Loucy (cell line): ENCODE results near the gene ZFR2.

ENCODE experiments used
- H2AFZ ChIP-seq: fragments of 200-600 bp; sonication (generic); 2 replicates; pipeline ENCODE4 v1.6.0; 2016; ENCODE audit warnings: antibody characterized with exemption, mild to moderate bottlenecking, low read length, moderate library complexity
- H3F3A ChIP-seq: fragments of 200-600 bp; 2 replicates; pipeline ENCODE4 v1.6.0; 2016; ENCODE audit warnings: antibody characterized with exemption, low read depth, mild to moderate bottlenecking
- H3K27me3 ChIP-seq: fragments of 200-600 bp; sonication (generic); 2 replicates; pipeline ENCODE4 v1.6.1; 2014; ENCODE audit warnings: low read length, mild to moderate bottlenecking; ENCODE audit not compliant: insufficient read depth, poor library complexity, severe bottlenecking
- H3K36me3 ChIP-seq: fragments of 200-600 bp; sonication (generic); 2 replicates; pipeline ENCODE4 v1.6.1; 2016; ENCODE audit warnings: low read length; ENCODE audit not compliant: insufficient read depth
- H3K4me1 ChIP-seq: fragments of 200-600 bp; sonication (generic); 2 replicates; pipeline ENCODE4 v1.5.1; 2014; ENCODE audit warnings: low read length, mild to moderate bottlenecking; ENCODE audit not compliant: insufficient read depth, poor library complexity, severe bottlenecking
- H3K4me2 ChIP-seq: fragments of 200-600 bp; sonication (generic); 2 replicates; pipeline ENCODE4 v1.6.0; 2014; ENCODE audit warnings: antibody characterized with exemption, low read length, low read depth, mild to moderate bottlenecking; ENCODE audit not compliant: poor library complexity, severe bottlenecking
- H3K4me3 ChIP-seq: fragments of 200-600 bp; sonication (generic); 2 replicates; pipeline ENCODE4 v1.5.1; 2014; ENCODE audit warnings: low read length, mild to moderate bottlenecking, mixed read lengths; ENCODE audit not compliant: poor library complexity, severe bottlenecking
- H3K79me2 ChIP-seq: fragments of 200-600 bp; sonication (generic); 2 replicates; pipeline ENCODE4 v1.6.1; 2014; ENCODE audit warnings: low read length; ENCODE audit not compliant: insufficient read depth
- H3K9ac ChIP-seq: fragments of 200-600 bp; sonication (generic); 2 replicates; pipeline ENCODE4 v1.6.0; 2014; ENCODE audit warnings: mild to moderate bottlenecking, low read depth, low read length, moderate library complexity; ENCODE audit not compliant: poor library complexity, severe bottlenecking
- H3K9me2 ChIP-seq: fragments of 200-600 bp; sonication (generic); replicated peaks from 2 replicates; pipeline ENCODE4 v1.6.1; 2016; ENCODE audit warnings: low read depth, low read length, mixed read lengths
- H3K9me3 ChIP-seq: fragments of 200-600 bp; sonication (generic); 2 replicates; pipeline ENCODE4 v1.6.1; 2014; ENCODE audit warnings: mild to moderate bottlenecking, antibody characterized with exemption, low read length, low read depth; ENCODE audit not compliant: insufficient read depth
- H4K20me1 ChIP-seq: fragments of 200-600 bp; sonication (generic); 2 replicates; pipeline ENCODE4 v1.6.0; 2014; ENCODE audit warnings: antibody characterized with exemption, low read length, mild to moderate bottlenecking; ENCODE audit not compliant: insufficient read depth, poor library complexity, severe bottlenecking
- EZH2phosphoT487 ChIP-seq: fragments of 200-600 bp; IDR thresholded peaks from 2 replicates; pipeline ENCODE4 v1.6.1; 2018; ENCODE audit warnings: antibody characterized with exemption, mild to moderate bottlenecking, moderate library complexity, borderline replicate concordance
- TF ChIP-seq, protein P1 (sequence below): fragments of 200-600 bp; sonication (generic); conservative IDR thresholded peaks from 2 replicates; pipeline ENCODE4 v1.5.1; 2014; ENCODE audit warnings: mild to moderate bottlenecking, antibody characterized with exemption, low read length

The ZFR2 gene

DNA sequence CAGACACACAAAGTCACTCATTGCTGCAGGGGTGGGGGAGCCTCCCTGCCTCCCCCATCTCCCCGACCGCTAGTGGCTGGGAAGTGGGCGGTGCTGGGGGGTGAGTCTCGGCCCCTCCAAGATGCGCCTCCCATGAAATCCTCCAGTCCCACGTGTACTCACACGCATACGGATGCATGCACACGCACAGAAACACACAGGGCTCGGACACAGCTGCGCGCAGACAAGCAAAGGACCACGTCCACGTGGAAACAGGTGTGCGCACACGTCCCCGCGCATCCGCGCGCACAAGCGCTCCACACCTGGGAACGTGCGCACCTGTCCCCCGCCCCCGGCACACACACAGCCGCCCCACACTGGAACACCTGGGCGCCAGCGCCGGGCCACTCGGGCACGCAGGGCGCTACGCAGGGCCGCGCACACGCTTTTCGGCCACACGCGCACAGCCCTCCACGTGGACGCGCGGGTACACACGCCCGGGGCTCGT lies 83.3 kb downstream of the ZFR2 start:
- Histone ChIP-seq H3K4me3 (peak overlapping the region; percentile 83), H3K36me3 (peaks cover 5% of the 10 kb centered on the region; the same call in 1 of the 2 replicates), H3K9ac (peak overlapping the region; percentile 94), H3K79me2 (peaks cover 15% of the 10 kb centered on the region), H3K9me3 (no peaks in the 10 kb centered on the region; the same call in 1 of the 2 replicates), H4K20me1 (no peaks in the 10 kb centered on the region), H3K4me2 (peak overlapping the region; percentile 91), H2AFZ (peak overlapping the region; percentile 99), H3K4me1 (peaks cover 9% of the 10 kb centered on the region), H3F3A (no peaks in the 10 kb centered on the region), H3K9me2 (no peaks in the 10 kb centered on the region), H3K27me3 (peaks cover 4% of the 10 kb centered on the region)
- no peak for TF ChIP-seq EZH2phosphoT487
- TF ChIP-seq, protein P1, sequence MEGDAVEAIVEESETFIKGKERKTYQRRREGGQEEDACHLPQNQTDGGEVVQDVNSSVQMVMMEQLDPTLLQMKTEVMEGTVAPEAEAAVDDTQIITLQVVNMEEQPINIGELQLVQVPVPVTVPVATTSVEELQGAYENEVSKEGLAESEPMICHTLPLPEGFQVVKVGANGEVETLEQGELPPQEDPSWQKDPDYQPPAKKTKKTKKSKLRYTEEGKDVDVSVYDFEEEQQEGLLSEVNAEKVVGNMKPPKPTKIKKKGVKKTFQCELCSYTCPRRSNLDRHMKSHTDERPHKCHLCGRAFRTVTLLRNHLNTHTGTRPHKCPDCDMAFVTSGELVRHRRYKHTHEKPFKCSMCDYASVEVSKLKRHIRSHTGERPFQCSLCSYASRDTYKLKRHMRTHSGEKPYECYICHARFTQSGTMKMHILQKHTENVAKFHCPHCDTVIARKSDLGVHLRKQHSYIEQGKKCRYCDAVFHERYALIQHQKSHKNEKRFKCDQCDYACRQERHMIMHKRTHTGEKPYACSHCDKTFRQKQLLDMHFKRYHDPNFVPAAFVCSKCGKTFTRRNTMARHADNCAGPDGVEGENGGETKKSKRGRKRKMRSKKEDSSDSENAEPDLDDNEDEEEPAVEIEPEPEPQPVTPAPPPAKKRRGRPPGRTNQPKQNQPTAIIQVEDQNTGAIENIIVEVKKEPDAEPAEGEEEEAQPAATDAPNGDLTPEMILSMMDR: no peak

DNA sequence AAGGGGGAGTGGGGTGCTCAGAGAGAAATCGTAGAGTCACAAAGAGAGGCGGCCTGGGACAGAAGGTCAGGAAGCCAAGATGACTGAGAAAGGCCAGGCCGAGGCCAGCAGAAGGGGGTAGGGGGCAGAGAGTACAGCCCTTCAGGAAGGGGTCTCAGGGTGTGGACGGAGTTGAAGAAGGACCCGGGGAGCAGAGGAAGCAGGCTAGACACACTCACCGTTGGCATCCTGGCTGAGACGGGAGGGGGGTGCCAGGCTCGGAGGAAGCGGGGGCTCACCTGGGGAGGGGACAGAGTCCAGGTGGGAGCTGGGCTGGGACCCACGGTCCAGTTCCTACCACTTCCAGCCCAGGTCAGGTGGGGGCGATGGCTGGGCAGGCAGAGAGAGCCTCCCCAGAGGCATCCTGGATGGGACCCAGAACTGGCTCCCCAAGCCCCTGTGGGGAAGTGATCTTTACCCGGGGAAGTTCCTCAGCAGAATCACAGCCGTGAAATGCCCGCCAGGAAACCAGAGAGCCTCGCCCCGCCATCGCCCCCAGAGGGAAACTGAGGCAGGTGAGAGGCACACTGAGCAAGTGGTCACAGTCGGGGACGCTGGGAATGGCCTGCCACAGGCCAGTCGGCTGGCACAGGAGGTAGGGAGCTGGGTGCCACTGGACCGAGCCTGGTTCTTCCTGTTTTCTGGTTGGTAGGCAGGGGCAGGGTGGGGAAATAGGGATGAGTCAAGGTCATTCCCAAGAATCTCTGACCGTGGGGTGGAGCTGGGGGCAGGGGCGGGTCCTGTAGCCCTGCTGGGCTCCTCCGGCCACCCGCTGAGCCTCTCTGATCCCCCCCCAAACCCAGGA lies 84.0 kb downstream of the ZFR2 start:
- Histone ChIP-seq H3K36me3 (peaks cover 5% of the 10 kb centered on the region; the same call in 1 of the 2 replicates), H3K79me2 (peaks cover 15% of the 10 kb centered on the region), H3K9me3 (no peaks in the 10 kb centered on the region; the same call in 1 of the 2 replicates), H3K9ac (peak overlapping the region; percentile 94), H3K9me2 (no peaks in the 10 kb centered on the region), H2AFZ (peak overlapping the region; percentile 99; the same call in 1 of the 2 replicates), H3K4me3 (peak overlapping the region; percentile 83), H4K20me1 (no peaks in the 10 kb centered on the region), H3K4me1 (peaks cover 9% of the 10 kb centered on the region), H3F3A (no peaks in the 10 kb centered on the region), H3K27me3 (peaks cover 4% of the 10 kb centered on the region), H3K4me2 (peak overlapping the region; percentile 91)
- no peak for TF ChIP-seq EZH2phosphoT487
- TF ChIP-seq, protein P1: 0 out of 2 replicates have a peak, but pooled peaks have one; percentile 21

DNA sequence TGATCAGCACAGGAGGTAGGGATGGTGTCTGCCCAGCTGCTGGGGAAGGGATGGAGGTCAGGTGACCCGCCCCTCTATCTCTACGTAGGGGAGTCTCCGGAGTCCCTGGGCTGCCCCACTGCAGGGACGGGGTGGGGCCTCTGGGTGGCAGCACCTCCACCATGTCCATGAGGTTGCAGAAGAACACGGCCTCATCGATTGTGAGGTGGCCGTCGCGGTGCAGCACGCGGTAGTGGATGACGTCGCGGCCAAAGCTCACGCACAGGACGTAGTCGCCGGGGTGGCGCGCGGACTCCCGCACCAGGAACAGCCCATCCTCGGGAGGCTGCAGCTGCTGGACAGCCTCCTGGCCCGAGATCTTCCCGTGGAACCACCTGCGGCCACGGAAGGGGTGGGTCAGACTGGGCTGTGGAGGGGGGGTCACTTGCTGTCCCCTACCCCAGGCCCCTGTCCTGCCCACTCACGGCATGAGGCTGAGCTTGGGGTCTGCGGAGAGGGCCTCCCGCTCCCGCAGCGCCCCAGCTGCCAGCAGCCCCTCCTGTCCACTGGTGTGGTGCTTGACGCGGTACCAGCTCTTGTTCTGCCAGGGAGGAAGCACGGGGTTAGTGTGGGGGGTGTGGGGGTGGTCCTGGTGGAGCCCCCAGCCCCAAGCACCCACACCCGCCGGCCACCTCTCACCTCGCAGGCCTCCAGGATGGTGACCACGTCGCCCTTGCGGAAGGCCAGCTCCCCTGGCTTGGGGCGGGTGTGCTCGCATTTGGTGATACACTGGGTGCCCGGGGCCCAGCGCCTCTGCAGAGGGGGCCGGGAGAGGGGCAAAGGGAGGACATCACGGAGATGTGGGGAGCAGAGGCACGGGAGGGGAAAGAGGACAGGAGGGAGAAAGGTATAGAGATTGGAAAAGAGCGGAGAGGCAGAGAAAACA lies 84.9 kb downstream of the ZFR2 start:
- Histone ChIP-seq H3K36me3 (peaks cover 5% of the 10 kb centered on the region; the same call in 1 of the 2 replicates), H2AFZ (no peak overlapping the region), H3K9ac (no peak overlapping the region), H3K4me2 (peak overlapping the region; percentile 91), H3K9me3 (no peaks in the 10 kb centered on the region; the same call in 1 of the 2 replicates), H3F3A (no peaks in the 10 kb centered on the region), H3K79me2 (peaks cover 15% of the 10 kb centered on the region), H3K4me3 (peak overlapping the region; percentile 83), H3K27me3 (peaks cover 4% of the 10 kb centered on the region), H3K4me1 (peaks cover 9% of the 10 kb centered on the region), H3K9me2 (no peaks in the 10 kb centered on the region), H4K20me1 (no peaks in the 10 kb centered on the region)
- TF ChIP-seq EZH2phosphoT487: no peak
- TF ChIP-seq, protein P1: peak; percentile 76
